SK-N-SH treated with all-trans-retinoic acid at 6 μM for 48 hours (cell line): ENCODE data around the gene ARHGAP24.

Source experiments
- ATAC-seq: fragments of 200-7000 bp; cut with Tn5 transposase; 3 replicates; pipeline ENCODE4 v1.9.1; 2020; ENCODE audit warnings: mild to moderate bottlenecking, moderate library complexity
- ARNTL ChIP-seq: fragments of 450-650 bp; formaldehyde crosslinking; IDR thresholded peaks from 2 replicates; pipeline ENCODE4 v1.5.0; 2020; ENCODE audit warnings: low read depth, mild to moderate bottlenecking, moderate library complexity, borderline replicate concordance
- BACH2 ChIP-seq: fragments of 250-450 bp; sonication (Bioruptor Pico); IDR thresholded peaks from 2 replicates; pipeline ENCODE4 v1.9.0; 2021; ENCODE audit warnings: mild to moderate bottlenecking, borderline replicate concordance
- CSDC2 ChIP-seq: fragments of 250-450 bp; sonication (Bioruptor Pico); IDR thresholded peaks from 2 replicates; pipeline ENCODE4 v1.5.0; 2020; ENCODE audit warnings: mild to moderate bottlenecking, moderate library complexity
- ESRRG ChIP-seq: fragments of 250-450 bp; sonication (Bioruptor Pico); IDR thresholded peaks from 2 replicates; pipeline ENCODE4 v1.6.1; 2021; ENCODE audit warnings: mild to moderate bottlenecking
- GLIS3 ChIP-seq: fragments of 250-450 bp; sonication (Bioruptor Pico); IDR thresholded peaks from 2 replicates; pipeline ENCODE4 v1.5.0; 2020; ENCODE audit warnings: mild to moderate bottlenecking, moderate library complexity
- ISL1 ChIP-seq: fragments of 250-450 bp; sonication (Bioruptor Pico); IDR thresholded peaks from 2 replicates; pipeline ENCODE4 v2.1.2; 2022; ENCODE audit warnings: mild to moderate bottlenecking, moderate library complexity
- OSR1 ChIP-seq: fragments of 250-450 bp; sonication (Bioruptor Pico); IDR thresholded peaks from 2 replicates; pipeline ENCODE4 v1.8.0; 2022; ENCODE audit warnings: moderate library complexity, mild to moderate bottlenecking, inconsistent platforms
- PPARA ChIP-seq: fragments of 250-450 bp; sonication (Bioruptor Pico); IDR thresholded peaks from 2 replicates; pipeline ENCODE4 v1.5.0; 2020; ENCODE audit warnings: mild to moderate bottlenecking, borderline replicate concordance
- RARB ChIP-seq: fragments of 250-450 bp; sonication (Bioruptor Pico); IDR thresholded peaks from 2 replicates; pipeline ENCODE4 v1.8.0; 2021; ENCODE audit warnings: mild to moderate bottlenecking, moderate library complexity
- SNAI2 ChIP-seq: fragments of 250-450 bp; sonication (Bioruptor Pico); IDR thresholded peaks from 2 replicates; pipeline ENCODE4 v1.5.0; 2020; ENCODE audit warnings: mild to moderate bottlenecking, moderate library complexity
- TCF4 ChIP-seq: fragments of 250-450 bp; sonication (Bioruptor Pico); IDR thresholded peaks from 2 replicates; pipeline ENCODE4 v1.8.0; 2021; ENCODE audit warnings: mild to moderate bottlenecking, moderate library complexity, borderline replicate concordance
- TOX ChIP-seq: fragments of 250-450 bp; sonication (Bioruptor Pico); IDR thresholded peaks from 2 replicates; pipeline ENCODE4 v1.8.0; 2021; ENCODE audit warnings: mild to moderate bottlenecking, moderate library complexity, borderline replicate concordance
- ZC3H10 ChIP-seq: fragments of 250-450 bp; sonication (Bioruptor Pico); IDR thresholded peaks from 2 replicates; pipeline ENCODE4 v1.5.1; 2021; ENCODE audit warnings: mild to moderate bottlenecking, moderate library complexity
- ZFP3 ChIP-seq: fragments of 250-450 bp; sonication (Bioruptor Pico); IDR thresholded peaks from 2 replicates; pipeline ENCODE4 v1.5.0; 2020; ENCODE audit warnings: mild to moderate bottlenecking, moderate library complexity
- ZFP30 ChIP-seq: fragments of 450-650 bp; formaldehyde crosslinking; IDR thresholded peaks from 2 replicates; pipeline ENCODE4 v1.5.0; 2022; ENCODE audit warnings: mild to moderate bottlenecking, moderate library complexity
- ZNF565 ChIP-seq: fragments of 450-650 bp; formaldehyde crosslinking; conservative IDR thresholded peaks from 2 replicates; pipeline ENCODE4 v1.5.0; 2020; ENCODE audit warnings: low read depth, mild to moderate bottlenecking, moderate library complexity
- ZNF70 ChIP-seq: fragments of 450-650 bp; formaldehyde crosslinking; IDR thresholded peaks from 2 replicates; pipeline ENCODE4 v1.5.0; 2020; ENCODE audit warnings: mild to moderate bottlenecking, moderate library complexity
- ZNF8 ChIP-seq: fragments of 450-650 bp; formaldehyde crosslinking; IDR thresholded peaks from 2 replicates; pipeline ENCODE4 v1.5.0; 2020; ENCODE audit warnings: mild to moderate bottlenecking, moderate library complexity
- TF ChIP-seq, protein P1 (sequence below): fragments of 250-450 bp; sonication (Bioruptor Pico); IDR thresholded peaks from 2 replicates; pipeline ENCODE4 v1.5.1; 2021; ENCODE audit warnings: mild to moderate bottlenecking, moderate library complexity
- TF ChIP-seq, protein P2 (sequence below): fragments of 250-450 bp; sonication (Bioruptor Pico); IDR thresholded peaks from 2 replicates; pipeline ENCODE4 v1.8.0; 2021; ENCODE audit warnings: low read depth, mild to moderate bottlenecking, moderate library complexity, borderline replicate concordance
- TF ChIP-seq, protein P3 (sequence below): fragments of 250-450 bp; sonication (Bioruptor Pico); IDR thresholded peaks from 2 replicates; pipeline ENCODE4 v1.8.0; 2020; ENCODE audit warnings: mild to moderate bottlenecking, moderate library complexity, borderline replicate concordance
- TF ChIP-seq, protein P4 (sequence below): fragments of 250-450 bp; sonication (Bioruptor Pico); IDR thresholded peaks from 2 replicates; pipeline ENCODE4 v1.5.1; 2020; ENCODE audit warnings: low read depth, mild to moderate bottlenecking, moderate library complexity

ARHGAP24 gene

DNA sequence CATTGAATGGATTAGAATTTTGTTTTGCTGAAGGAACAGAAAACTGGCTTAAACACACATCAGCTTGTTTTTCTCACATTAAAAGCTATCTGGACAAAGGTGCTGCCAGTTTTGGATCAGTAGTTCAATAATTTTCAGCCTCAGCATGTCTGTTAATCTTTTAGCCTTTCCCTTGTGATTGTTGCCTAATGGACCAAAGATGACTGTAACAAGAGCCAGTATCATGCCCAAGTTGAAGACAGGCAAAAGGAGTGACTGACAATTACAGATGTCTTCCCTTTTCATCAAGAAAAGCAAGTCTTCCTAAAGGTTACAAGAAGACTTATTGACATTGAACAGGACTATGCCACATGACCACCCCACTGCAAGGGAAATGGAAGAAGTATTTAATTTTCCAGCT is 465.2 kb downstream of the ARHGAP24 start:
- no peak for ATAC-seq
- TF ChIP-seq, protein P1, sequence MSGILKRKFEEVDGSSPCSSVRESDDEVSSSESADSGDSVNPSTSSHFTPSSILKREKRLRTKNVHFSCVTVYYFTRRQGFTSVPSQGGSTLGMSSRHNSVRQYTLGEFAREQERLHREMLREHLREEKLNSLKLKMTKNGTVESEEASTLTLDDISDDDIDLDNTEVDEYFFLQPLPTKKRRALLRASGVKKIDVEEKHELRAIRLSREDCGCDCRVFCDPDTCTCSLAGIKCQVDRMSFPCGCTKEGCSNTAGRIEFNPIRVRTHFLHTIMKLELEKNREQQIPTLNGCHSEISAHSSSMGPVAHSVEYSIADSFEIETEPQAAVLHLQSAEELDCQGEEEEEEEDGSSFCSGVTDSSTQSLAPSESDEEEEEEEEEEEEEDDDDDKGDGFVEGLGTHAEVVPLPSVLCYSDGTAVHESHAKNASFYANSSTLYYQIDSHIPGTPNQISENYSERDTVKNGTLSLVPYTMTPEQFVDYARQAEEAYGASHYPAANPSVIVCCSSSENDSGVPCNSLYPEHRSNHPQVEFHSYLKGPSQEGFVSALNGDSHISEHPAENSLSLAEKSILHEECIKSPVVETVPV, result no peak
- TF ChIP-seq, protein P2, sequence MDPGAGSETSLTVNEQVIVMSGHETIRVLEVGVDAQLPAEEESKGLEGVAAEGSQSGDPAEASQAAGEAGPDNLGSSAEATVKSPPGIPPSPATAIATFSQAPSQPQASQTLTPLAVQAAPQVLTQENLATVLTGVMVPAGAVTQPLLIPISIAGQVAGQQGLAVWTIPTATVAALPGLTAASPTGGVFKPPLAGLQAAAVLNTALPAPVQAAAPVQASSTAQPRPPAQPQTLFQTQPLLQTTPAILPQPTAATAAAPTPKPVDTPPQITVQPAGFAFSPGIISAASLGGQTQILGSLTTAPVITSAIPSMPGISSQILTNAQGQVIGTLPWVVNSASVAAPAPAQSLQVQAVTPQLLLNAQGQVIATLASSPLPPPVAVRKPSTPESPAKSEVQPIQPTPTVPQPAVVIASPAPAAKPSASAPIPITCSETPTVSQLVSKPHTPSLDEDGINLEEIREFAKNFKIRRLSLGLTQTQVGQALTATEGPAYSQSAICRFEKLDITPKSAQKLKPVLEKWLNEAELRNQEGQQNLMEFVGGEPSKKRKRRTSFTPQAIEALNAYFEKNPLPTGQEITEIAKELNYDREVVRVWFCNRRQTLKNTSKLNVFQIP (CRISPR knock-in tag), result no peak
- TF ChIP-seq CSDC2, result no peak
- TF ChIP-seq TOX, result no peak
- no peak for TF ChIP-seq ZFP30
- no peak for TF ChIP-seq ZNF8 (CRISPR knock-in tag)
- TF ChIP-seq ESRRG (CRISPR knock-in tag), result no peak
- no peak for TF ChIP-seq ISL1 (CRISPR knock-in tag)
- no peak for TF ChIP-seq TCF4 (CRISPR knock-in tag)
- no peak for TF ChIP-seq ZFP3 (CRISPR knock-in tag)
- no peak for TF ChIP-seq SNAI2 (CRISPR knock-in tag)
- TF ChIP-seq GLIS3 (CRISPR knock-in tag), result no peak
- no peak for TF ChIP-seq OSR1 (CRISPR knock-in tag)

DNA sequence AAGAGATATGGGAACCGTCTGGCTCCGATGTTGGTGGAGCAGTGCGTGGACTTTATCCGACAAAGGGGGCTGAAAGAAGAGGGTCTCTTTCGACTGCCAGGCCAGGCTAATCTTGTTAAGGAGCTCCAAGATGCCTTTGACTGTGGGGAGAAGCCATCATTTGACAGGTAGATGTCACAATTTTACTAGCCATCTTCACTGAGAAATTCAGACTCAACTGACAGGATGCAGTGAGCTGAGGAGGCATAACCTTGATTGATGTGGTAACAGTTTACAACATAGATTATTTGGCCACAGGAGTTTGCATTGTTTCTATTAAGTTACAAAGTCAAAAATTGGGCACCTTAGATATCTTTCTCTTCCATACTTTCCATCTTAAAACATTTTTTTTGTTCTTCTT is 467.2 kb downstream of the ARHGAP24 start:
- TF ChIP-seq ARNTL (CRISPR knock-in tag) (no peak), ZC3H10 (no peak), RARB (CRISPR knock-in tag) (no peak), ISL1 (CRISPR knock-in tag) (no peak), ZNF565 (no peak), ZFP3 (CRISPR knock-in tag) (no peak), TCF4 (CRISPR knock-in tag) (no peak), CSDC2 (no peak), OSR1 (CRISPR knock-in tag) (no peak), BACH2 (no peak), ZNF70 (no peak), TOX (no peak), ZFP30 (no peak), GLIS3 (CRISPR knock-in tag) (no peak), PPARA (CRISPR knock-in tag) (no peak), SNAI2 (CRISPR knock-in tag) (no peak)
- TF ChIP-seq, protein P1, result no peak
- TF ChIP-seq, protein P2 (CRISPR knock-in tag), result no peak
- TF ChIP-seq, protein P3, sequence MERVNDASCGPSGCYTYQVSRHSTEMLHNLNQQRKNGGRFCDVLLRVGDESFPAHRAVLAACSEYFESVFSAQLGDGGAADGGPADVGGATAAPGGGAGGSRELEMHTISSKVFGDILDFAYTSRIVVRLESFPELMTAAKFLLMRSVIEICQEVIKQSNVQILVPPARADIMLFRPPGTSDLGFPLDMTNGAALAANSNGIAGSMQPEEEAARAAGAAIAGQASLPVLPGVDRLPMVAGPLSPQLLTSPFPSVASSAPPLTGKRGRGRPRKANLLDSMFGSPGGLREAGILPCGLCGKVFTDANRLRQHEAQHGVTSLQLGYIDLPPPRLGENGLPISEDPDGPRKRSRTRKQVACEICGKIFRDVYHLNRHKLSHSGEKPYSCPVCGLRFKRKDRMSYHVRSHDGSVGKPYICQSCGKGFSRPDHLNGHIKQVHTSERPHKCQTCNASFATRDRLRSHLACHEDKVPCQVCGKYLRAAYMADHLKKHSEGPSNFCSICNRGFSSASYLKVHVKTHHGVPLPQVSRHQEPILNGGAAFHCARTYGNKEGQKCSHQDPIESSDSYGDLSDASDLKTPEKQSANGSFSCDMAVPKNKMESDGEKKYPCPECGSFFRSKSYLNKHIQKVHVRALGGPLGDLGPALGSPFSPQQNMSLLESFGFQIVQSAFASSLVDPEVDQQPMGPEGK (CRISPR knock-in tag), result no peak
- TF ChIP-seq, protein P4, sequence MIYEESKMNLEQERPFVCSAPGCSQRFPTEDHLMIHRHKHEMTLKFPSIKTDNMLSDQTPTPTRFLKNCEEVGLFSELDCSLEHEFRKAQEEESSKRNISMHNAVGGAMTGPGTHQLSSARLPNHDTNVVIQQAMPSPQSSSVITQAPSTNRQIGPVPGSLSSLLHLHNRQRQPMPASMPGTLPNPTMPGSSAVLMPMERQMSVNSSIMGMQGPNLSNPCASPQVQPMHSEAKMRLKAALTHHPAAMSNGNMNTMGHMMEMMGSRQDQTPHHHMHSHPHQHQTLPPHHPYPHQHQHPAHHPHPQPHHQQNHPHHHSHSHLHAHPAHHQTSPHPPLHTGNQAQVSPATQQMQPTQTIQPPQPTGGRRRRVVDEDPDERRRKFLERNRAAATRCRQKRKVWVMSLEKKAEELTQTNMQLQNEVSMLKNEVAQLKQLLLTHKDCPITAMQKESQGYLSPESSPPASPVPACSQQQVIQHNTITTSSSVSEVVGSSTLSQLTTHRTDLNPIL (CRISPR knock-in tag), result no peak
- no peak for ATAC-seq

DNA sequence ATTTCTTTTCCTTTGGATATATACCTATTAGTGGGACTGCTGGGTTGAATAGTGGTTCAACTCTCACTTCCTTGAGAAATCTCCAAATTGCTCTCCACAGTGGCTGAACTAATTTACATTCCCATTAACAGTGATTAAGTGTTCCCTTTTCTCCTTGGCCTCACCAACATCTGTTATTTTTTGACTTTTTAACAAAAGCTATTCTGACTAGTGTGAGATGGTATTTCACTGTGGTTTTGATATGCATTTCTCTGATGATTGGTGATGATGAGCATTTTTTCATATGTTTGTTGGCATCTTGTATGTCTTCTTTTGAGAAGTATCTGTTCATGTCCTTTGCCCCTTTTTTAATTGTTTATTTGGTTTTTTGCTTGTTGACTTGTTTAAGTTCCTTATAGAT is 471.9 kb downstream of the ARHGAP24 start:
- ATAC-seq, result no peak
- TF ChIP-seq TOX (no peak), ZC3H10 (no peak), OSR1 (CRISPR knock-in tag) (no peak), SNAI2 (CRISPR knock-in tag) (no peak), ISL1 (CRISPR knock-in tag) (no peak), ZNF70 (no peak), PPARA (CRISPR knock-in tag) (no peak), ARNTL (CRISPR knock-in tag) (no peak), GLIS3 (CRISPR knock-in tag) (no peak), ZNF8 (CRISPR knock-in tag) (no peak), ESRRG (CRISPR knock-in tag) (no peak)
- TF ChIP-seq, protein P1, result no peak
- TF ChIP-seq, protein P2 (CRISPR knock-in tag), result no peak
- TF ChIP-seq, protein P4 (CRISPR knock-in tag), result no peak
